RKO (cell line): ENCODE measurements around the gene RADIL.
"Not testable (repeated sequence)": the region's sequence is repeated elsewhere in the genome, so short reads cannot be mapped to it uniquely, and the experiment has no call there.

Source experiments
- DNase-seq: peaks from one replicate; pipeline ENCODE4 v3.0.0-alpha.2; 2016; ENCODE audit warnings: low spot score

Gene RADIL, protein sequence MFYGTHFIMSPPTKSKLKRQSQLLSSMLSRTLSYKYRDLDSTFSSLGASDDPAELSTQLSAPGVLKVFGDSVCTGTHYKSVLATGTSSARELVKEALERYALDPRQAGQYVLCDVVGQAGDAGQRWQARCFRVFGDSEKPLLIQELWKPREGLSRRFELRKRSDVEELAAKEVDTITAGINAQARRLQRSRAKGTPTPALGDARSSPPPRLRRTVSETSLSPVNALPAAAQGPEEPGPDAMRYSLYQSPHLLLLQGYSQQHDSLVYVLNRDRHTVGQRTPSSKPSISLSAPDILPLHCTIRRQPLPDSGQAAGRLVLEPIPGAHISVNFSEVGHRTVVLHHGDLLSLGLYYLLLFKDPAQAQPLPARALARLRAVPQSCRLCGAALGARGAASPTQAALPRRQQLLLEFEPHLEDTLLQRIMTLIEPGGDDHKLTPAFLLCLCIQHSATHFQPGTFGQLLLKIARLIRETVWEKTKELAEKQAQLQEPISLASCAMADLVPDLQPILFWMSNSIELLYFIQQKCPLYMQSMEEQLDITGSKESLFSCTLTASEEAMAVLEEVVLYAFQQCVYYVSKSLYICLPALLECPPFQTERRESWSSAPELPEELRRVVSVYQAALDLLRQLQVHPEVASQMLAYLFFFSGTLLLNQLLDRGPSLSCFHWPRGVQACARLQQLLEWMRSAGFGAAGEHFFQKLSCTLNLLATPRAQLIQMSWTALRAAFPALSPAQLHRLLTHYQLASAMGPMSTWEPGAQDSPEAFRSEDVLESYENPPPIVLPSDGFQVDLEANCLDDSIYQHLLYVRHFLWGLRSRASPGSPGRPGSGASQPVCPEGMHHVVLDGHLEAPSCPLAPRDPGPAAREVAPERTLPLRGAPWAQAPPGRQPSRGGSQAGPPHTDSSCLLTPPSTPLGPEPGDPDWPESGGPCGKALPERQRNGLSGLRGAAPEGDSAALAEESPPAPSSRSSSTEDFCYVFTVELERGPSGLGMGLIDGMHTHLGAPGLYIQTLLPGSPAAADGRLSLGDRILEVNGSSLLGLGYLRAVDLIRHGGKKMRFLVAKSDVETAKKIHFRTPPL

DNA sequence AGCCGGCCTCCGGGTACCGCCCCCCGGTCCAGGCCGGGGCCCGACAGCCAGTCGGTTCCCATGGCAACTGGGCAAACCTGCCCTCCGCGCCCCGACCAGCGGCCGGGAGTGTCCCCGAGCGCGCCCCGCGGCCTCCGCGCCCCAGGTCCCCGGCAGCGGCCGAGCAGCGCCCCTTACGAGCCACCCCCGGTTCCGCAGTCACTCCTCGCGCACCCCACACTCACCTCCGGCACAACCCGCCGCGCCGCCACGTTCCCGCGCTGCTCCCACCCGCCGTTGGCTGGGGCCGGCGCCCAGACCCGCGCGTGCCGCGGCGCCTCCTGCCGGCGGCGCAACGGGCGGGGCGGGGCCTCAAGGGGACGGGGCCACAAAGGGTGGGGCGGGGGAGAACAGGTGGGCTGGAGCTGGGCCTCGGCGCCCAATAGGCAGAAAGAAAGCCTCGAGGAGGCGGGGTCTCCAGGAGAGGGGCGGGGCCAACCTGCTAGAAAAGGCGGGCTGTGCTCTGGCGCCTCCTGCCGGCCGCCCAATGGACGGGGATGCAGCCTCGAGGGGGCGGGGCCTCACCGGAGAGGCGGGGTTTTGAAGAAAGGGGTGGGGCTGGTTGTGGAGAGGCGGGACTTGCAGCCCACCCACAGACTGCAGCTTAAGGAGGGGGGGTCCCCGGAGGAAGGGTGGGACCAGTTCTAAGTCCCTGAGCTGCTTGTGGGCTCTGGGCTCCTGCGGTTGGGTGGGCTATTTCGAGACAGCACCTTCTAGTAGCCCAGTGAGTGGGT lies at the start of gene RADIL:
TSS of gene RADIL (minus strand) at position 345 of the 773 bp plus-strand sequence. CDS start 5,577 bp downstream, outside the sequence.
- DNase-seq: no peak

DNA sequence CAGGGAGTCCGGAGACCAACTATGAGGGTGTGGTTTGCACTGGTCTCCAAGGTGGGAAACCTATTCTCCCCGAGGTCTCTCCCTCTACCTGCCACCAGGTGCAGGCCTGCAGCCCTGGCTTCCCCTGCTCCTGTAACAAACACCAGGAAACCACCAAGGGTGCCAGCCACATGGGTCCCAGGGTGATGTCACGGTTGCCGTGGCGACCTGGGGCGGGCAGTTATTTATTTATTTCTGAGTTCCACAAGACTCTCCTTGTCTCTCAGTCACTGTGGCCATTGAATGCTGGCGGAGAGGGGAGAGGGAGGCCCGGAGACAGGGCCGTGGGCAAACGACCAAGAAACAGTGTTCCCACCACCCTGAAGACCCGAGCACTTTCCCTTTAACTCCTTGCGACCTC lies 48.4 kb upstream of the RADIL start:
- no peak for DNase-seq

GRCh38 chr7:4929005-4929404 lies 45.5 kb upstream of the RADIL start:
- DNase-seq: no peak

DNA sequence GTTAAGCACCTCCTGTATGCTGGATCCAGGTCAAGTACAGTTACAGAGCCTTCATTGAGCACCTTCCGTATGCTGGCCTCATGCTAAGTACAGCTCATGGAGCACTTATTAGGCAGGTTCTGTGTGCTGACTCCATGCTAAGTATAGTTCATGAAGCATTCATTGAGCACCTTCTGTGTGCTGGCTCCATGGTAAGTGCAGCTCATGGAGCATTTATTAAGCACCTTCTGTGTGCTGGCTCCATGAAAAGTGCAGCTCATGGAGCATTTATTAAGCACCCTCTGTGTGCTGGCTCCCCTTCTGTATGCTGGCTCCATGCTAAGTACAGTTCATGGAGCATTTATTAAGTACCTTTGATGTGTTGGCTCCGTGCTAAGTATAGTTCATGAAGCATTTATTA lies 44.9 kb upstream of the RADIL start:
- no peak for DNase-seq

DNA sequence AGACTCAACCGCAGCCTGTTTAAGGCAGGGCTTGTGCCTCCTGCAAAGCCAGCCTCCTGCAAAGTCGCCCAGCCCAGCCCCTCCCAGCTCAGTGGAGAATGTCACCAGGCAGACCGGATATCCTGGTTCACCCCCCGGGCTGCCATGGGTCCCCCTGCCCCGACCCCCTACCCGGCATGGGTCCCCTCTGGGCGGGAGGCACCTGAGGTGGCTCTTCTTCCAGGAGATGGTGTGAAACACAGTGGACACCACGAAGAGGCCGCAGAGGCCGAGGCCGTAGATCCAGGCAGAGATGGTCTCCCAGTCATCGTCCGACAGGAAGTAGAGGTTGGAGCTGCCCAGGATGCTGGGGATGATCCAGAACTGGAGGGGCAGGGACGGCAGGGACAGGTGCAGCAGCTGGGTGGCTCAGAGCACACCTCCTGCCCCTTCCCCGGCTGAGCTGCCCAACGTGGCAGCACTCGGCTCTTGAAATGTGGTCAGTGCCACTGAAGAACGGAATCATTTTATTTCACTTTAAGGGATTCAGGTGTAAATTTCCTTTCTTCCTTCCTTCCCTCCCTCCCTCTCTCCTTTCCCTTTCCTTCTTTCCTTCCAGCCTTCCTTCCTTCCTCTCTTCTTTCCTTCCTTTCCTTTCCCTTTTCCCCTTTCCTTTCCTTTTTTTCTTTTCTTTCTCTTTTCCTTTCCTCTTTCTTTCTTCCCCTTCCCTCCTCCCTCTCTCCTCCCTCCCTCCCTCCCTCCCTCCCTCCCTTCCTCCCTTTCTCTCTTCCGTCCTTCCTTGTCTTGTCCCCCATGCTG lies 36.7 kb upstream of the RADIL start:
- DNase-seq: no peak

GRCh38 chr7:4916113-4916512 lies 32.6 kb upstream of the RADIL start:
- DNase-seq: no peak

GRCh38 chr7:4911111-4911828 lies 27.8 kb upstream of the RADIL start:
- no peak for DNase-seq

DNA sequence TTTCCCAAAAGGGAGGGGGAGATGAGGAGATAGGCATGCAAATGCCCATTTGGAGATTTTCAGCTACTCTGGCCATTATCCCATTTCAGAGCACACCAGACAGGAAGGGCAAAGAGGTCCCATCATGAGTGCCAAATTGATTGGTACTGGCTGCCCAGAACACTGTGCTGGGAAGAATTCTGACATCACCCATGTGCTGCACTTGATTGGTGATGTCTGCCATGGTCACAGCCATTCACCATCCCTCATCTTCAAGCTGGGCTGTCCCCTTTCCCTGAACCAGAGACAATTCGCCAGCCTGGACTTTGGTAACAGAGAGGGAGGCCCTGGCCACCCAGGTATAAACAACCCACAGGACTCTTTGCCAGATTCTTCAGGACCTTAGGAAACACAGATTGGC lies 23.2 kb upstream of the RADIL start:
- no peak for DNase-seq

DNA sequence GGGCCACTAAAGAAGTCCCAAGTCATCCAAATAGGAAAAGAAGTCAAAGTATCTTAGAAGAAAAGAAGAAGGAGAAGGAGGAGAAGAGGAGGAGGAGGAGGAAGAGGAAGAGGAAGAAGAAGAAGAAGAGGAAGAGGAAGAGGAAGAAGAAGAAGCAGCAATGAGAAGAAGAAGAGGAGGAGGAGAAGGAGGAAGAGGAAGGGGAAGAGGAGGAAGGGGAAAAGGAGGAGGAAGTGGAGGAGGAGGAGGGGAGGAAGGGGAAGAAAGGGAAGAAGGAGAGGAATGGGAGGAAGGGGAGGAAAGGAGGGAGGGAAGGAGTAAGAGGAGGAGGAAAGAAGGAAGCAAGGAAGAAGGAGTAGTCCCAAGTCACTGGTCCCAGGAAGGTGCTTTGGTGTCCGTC lies 21.7 kb upstream of the RADIL start:
- no peak for DNase-seq

GRCh38 chr7:4904346-4904745 lies 20.8 kb upstream of the RADIL start:
- DNase-seq: no peak

- no peak for DNase-seq
Observed at GRCh38 chr7:4895766-4896165, 12.2 kb upstream of the RADIL start.

GRCh38 chr7:4894482-4894881 lies 11.0 kb upstream of the RADIL start:
- no peak for DNase-seq

DNA sequence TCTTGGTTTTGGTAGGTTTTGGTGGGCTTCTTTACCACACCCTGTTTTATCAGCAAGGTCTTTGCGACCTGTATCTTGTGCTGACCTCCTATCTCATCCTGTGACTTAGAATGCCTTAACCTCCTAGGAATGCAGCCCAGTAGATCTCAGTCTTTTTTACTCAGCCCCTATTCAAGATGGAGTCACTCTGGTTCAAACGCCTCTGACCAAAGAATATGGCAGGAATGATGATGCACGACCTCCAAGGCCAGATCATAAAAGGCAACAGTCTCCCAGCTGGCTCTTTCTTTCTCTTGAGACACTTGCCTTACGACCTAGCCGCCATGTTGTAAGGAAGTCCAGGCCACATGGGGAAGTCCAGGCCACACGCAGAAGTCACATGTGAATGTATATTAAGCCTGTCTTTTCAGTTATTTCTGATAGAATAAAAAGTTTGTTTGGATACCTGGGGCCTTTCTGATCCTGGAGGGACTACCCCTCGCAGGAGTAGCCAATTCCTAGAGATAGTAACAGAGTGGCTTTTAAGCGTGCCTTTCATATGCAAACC lies 10.5 kb upstream of the RADIL start:
- DNase-seq: no peak

DNA sequence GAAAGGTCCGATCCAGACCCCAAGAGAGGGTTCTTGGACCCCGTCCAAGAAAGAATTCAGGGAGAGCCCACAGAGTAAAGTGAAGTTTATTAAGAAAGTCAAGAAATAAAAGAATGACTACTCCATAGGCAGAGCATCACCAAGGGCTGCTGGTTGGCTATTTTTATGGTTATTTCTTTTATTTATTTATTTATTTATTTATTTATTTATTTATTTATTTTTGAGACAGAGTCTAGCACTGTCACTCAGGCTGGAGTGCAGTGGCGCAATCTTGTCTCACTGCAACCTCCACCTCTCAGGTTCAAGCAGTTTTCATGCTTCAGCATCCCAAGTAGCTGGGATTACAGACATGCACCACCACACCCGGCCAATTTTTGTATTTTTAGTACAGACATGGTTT lies 9.7 kb upstream of the RADIL start:
- DNase-seq: not testable (repeated sequence)

DNA sequence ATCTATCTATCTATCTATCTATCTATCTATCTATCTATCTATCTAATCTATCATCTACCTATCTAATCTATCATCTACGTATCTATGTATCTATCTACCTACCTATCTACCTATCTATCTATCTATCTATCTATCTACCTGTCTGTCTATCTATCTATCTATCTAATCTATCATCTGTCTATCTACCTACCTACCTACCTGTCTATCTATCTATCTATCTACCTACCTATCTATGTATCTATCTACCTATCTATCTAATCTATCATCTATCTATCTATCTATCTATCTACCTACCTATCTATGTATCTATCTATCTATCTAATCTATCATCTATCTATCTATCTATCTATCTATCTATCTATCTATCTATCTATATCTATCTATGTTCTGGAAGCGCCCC lies 8.0 kb upstream of the RADIL start:
- not testable (repeated sequence) for DNase-seq

DNA sequence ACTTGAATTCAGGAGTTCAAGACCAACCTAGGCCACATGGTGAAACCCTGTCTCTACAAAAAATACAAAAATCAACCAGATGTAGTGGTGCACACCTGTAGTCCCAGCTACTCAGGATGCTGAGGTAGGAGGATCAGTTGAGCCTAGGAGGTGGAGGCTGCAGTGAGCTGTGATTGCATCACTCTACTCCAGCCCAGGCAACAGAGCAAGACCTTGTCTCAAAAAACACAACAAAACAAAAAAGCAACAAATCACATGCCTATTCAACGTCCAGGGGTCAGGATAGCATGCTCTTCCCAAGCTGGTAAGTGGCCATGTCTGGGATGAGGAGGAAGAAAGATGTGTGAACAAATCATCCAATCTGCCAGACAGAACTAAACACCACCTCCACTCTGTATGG lies 6.2 kb upstream of the RADIL start:
- DNase-seq: no peak

GRCh38 chr7:4888161-4888560 lies 4.6 kb upstream of the RADIL start:
- DNase-seq: no peak

GRCh38 chr7:4886671-4887070 lies 3.2 kb upstream of the RADIL start:
- DNase-seq: no peak

DNA sequence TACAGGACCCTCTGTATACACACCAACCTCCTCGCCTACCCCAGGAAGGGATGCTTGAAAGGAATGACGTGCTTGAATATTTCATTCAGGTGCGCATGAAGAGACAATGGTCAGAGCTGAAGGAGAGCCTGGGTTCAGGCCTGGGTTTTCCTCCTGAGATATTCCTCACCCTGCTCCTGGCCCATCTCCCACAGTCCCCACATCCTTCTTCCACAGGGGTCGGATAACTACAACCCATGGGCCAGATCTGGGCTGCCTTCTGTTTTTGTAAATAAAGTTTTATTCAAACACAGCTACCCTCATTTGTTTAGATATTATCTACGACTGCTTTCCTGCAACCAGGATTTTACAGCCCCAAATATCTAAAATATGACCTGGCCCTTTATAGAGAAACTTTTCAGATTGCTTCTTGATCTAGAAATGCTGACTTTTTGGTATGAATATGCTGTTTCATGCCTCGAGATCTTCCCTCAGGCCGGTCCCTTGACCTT lies 1.8 kb upstream of the RADIL start:
- no peak for DNase-seq

- no peak for DNase-seq
Observed at GRCh38 chr7:4884164-4884563, 648 bp upstream of the RADIL start.
